Measurements from ENCODE around the gene CNTN2.

DNA sequence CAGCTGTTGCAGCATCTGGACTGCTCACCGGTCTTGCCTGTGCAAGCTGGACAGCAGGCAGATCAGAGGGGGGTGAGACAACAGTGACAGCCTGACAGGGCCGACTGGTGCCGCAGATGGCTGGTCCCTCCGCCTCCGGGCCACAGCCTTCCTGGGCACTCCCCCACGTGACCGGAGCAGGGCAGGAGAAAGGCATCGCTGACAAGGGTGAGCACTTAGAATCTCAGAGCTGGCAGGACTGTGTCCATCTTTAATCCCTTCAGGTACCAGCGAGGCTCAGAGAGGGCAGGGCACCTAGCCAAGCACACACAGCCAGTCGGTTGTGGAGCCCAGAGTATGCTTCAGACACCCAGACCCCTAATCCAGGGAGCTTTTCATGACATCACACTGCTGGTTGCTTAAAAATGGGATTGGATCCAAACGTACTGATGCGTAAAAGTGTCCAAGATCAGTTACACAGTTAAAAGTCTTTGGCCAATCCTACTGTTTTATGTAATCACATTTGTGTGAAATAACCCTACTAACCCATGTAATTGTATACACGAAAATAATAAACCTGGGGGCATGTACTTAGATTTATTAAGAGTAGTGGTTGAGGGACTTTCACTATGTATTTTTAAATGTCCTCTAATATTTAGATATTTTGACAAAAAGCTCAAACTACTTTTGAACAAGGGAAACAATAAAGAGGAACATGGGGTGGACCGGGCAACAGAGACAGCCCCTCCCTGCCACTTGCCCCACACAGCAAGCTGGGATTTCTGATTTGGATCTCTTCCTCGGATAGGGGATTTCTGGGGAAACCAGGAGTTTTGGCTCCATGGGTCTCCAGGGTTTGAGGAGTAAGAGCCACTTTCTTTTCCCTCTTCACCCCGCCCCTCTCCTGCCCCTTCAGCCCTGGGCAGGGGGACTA is 758 bp upstream of the CNTN2 start:
- no peak for TF ChIP-seq CTCF (IDR thresholded peaks at IDR 0.05)
- TF ChIP-seq POLR2AphosphoS5 (IDR thresholded peaks at IDR 0.05; ENCODE audit: low read depth, low read length), result no peak
- no peak for TF ChIP-seq REST (IDR thresholded peaks at IDR 0.05; ENCODE audit: insufficient read depth in 1 of 2, low read depth in 2 of 2, low read length in 1 of 2)
- no peak for TF ChIP-seq SIN3A (IDR thresholded peaks at IDR 0.05; ENCODE audit: borderline replicate concordance, insufficient read depth, low read depth, low read length)

All from Panc1 (cell line).